ENCODE measurements around the gene PRPF38A. TPM values are rescaled to one million over a fixed set of nuclear protein-coding genes. Genes with fewer than 3 reads are reported as not detected.

The PRPF38A gene
- total RNA-seq, 1 donor = 12.4 TPM

Other genes with a start within 250 kb of the PRPF38A start
- 25.5 and 26.4 TPM in 2 replicates for gene CC2D1B, start 38.4 kb upstream of the PRPF38A start, total RNA-seq (ENCODE audit: low replicate concordance)
- 0.49 and 12.6 TPM in 2 replicates for gene ORC1, start 179 bp upstream of the PRPF38A start, total RNA-seq (ENCODE audit: low replicate concordance)
- 42.5 and 53.7 TPM in 2 replicates for gene TUT4, start 148.5 kb downstream of the PRPF38A start, total RNA-seq (ENCODE audit: low replicate concordance)
- 10.8 and 31.0 TPM in 2 replicates for gene GPX7, start 197.8 kb downstream of the PRPF38A start, total RNA-seq (ENCODE audit: low replicate concordance)
- gene SHISAL2A, start 228.6 kb downstream of the PRPF38A start, total RNA-seq (ENCODE audit: low replicate concordance) = not detected in 2 replicates

All from fibroblast of the aortic adventitia (primary cell).